Measurements from ENCODE around the gene FCN3. TPM values are rescaled to one million over a fixed set of nuclear protein-coding genes. Genes with fewer than 3 reads are reported as not detected.
A peak's percentile ranks its signal among the peaks of the same experiment; 100 is the strongest.

Gene FCN3
- total RNA-seq, 2 experiments from 2014 or later, result not detected

GRCh38 chr1:27393641-27394281, 19.1 kb upstream of the FCN3 start:
- H3K27me3 Mint-ChIP-seq, result no peaks in the 10 kb centered on the region
- Histone ChIP-seq H3K9me3 (ENCODE audit: control insufficient read depth in 1 of 2, insufficient read depth in 1 of 2, low read length in 2 of 2) (no peaks in the 10 kb centered on the region), H3K4me1 (ENCODE audit: insufficient read depth, low read length) (peaks cover 30% of the 10 kb centered on the region), H3K27me3 (ENCODE audit: control insufficient read depth in 1 of 2, insufficient read depth in 2 of 2, low read length in 2 of 2) (no peaks in the 10 kb centered on the region), H3K36me3 (ENCODE audit: insufficient read depth, low read length) (no peaks in the 10 kb centered on the region), H3K4me3 (ENCODE audit: low read length) (no peak overlapping the region), H3K27ac (ENCODE audit: low read depth in 1 of 2, low read length in 2 of 2) (no peak overlapping the region)
- no peak overlapping the region for H3K27ac Mint-ChIP-seq
- no peak for ATAC-seq (ENCODE audit: poor library complexity)
- TF ChIP-seq CTCF (IDR thresholded peaks at IDR 0.05), result no peak
- no peaks in the 10 kb centered on the region for H3K36me3 Mint-ChIP-seq (ENCODE audit: low read depth)
- ChIA-PET CTCF (interaction anchor here (1.4 to 5.8 kb wide), 3 partner anchors 37 to 94 kb away, joined by 4 to 125 read pairs (median 18); no protein-coding TSS in a partner anchor), POLR2A (no interaction called here)
- H3K4me3 Mint-ChIP-seq, result no peak overlapping the region
- H3K9me3 Mint-ChIP-seq, result no peaks in the 10 kb centered on the region
- peaks cover 23% of the 10 kb centered on the region for H3K4me1 Mint-ChIP-seq (ENCODE audit: low read depth)
- intact Hi-C loops (cut with DNase I, micrococcal nuclease), result loop anchor here (2.0 to 5.0 kb wide), 5 partner anchors 29 to 291 kb away; no protein-coding TSS in a partner anchor
- DNase-seq, result peak in 2 of 14 experiments; percentile 17 to 39

- intact Hi-C loops (cut with DNase I, micrococcal nuclease), result loop anchor here (1.0 to 5.0 kb wide), 6 partner anchors 28 to 291 kb away; no protein-coding TSS in a partner anchor
- CTCF ChIA-PET, result interaction anchor here (1.4 kb wide), 1 partner anchor 60 kb away, joined by 4 read pairs; no protein-coding TSS in a partner anchor
- Mint-ChIP-seq H3K4me3 (peak overlapping the region; percentile 51), H3K9me3 (no peaks in the 10 kb centered on the region), H3K36me3 (ENCODE audit: low read depth) (no peaks in the 10 kb centered on the region), H3K27me3 (peaks cover 3% of the 10 kb centered on the region), H3K4me1 (ENCODE audit: low read depth) (peaks cover 26% of the 10 kb centered on the region), H3K27ac (no peak overlapping the region)
- Histone ChIP-seq H3K4me3 (ENCODE audit: low read length) (peak overlapping the region; percentile 45), H3K27me3 (ENCODE audit: control insufficient read depth in 1 of 2, insufficient read depth in 2 of 2, low read length in 2 of 2) (no peaks in the 10 kb centered on the region), H3K9me3 (ENCODE audit: control insufficient read depth in 1 of 2, insufficient read depth in 1 of 2, low read length in 2 of 2) (no peaks in the 10 kb centered on the region), H3K36me3 (ENCODE audit: insufficient read depth, low read length) (no peaks in the 10 kb centered on the region), H3K27ac (ENCODE audit: low read depth in 1 of 2, low read length in 2 of 2) (no peak overlapping the region), H3K4me1 (ENCODE audit: insufficient read depth, low read length) (peaks cover 36% of the 10 kb centered on the region)
- DNase-seq (peak in 2 of 14 experiments; percentile 34 to 55), ATAC-seq (ENCODE audit: poor library complexity) (no peak)
- TF ChIP-seq CTCF (IDR thresholded peaks at IDR 0.05), result no peak
- POLR2A ChIA-PET, result no interaction called here
These were observed 18.4 kb upstream of the FCN3 start for GRCh38 chr1:27392778-27393635.

GRCh38 chr1:27392096-27392777, 17.6 kb upstream of the FCN3 start, which contains the start of gene GPR3:
TSS of gene GPR3 (plus strand) at chr1:27392622. CDS start at chr1:27393799, 1,177 bp downstream.
- intact Hi-C loops (cut with DNase I, micrococcal nuclease), result loop anchor here (1.0 to 5.0 kb wide), 6 partner anchors 27 to 290 kb away; no protein-coding TSS in a partner anchor
- Mint-ChIP-seq H3K27ac (peak within 1 kb of the TSS; percentile 57), H3K9me3 (no peaks in the 10 kb centered on the region), H3K27me3 (peaks cover 3% of the 10 kb centered on the region), H3K4me1 (ENCODE audit: low read depth) (peaks cover 26% of the 10 kb centered on the region), H3K4me3 (peak within 1 kb of the TSS; percentile 77), H3K36me3 (ENCODE audit: low read depth) (no peaks in the 10 kb centered on the region)
- CTCF ChIA-PET, result interaction anchor here (1.3 kb wide), 1 partner anchor 91 kb away, joined by 4 read pairs; no protein-coding TSS in a partner anchor
- TF ChIP-seq CTCF (IDR thresholded peaks at IDR 0.05), result peak; percentile 71
- no peaks in the 10 kb centered on the region for H3K27me3 ChIP-seq (ENCODE audit: control insufficient read depth in 1 of 2, insufficient read depth in 2 of 2, low read length in 2 of 2)
- no peaks in the 10 kb centered on the region for H3K36me3 ChIP-seq (ENCODE audit: insufficient read depth, low read length)
- DNase-seq, result peak; percentile 88 to 97 (median 92)
- ATAC-seq (ENCODE audit: poor library complexity), result peak; percentile 89
- POLR2A ChIA-PET, result interaction anchor here (0.5 to 1.4 kb wide), 3 partner anchors 26 to 240 kb away, joined by 3 to 5 read pairs (median 5); partner anchors contain the start of gene MAP3K6
- peaks cover 36% of the 10 kb centered on the region for H3K4me1 ChIP-seq (ENCODE audit: insufficient read depth, low read length)
- peak within 1 kb of the TSS; percentile 45 for H3K4me3 ChIP-seq (ENCODE audit: low read length)
- H3K9me3 ChIP-seq (ENCODE audit: control insufficient read depth in 1 of 2, insufficient read depth in 1 of 2, low read length in 2 of 2), result no peaks in the 10 kb centered on the region
- H3K27ac ChIP-seq (ENCODE audit: low read depth in 1 of 2, low read length in 2 of 2), result no peak within 1 kb of the TSS
